Measurements from ENCODE around the gene HASPIN. TPM values are rescaled to one million over a fixed set of nuclear protein-coding genes. Genes with fewer than 3 reads are reported as not detected.

The HASPIN gene
- total and polyA plus RNA-seq, 9 of the 15 experiments (the other 6 are each of a cell fraction or from before 2014, with no cell fraction given): 0.81 to 13.5 (median 9.9) TPM

GRCh38 chr17:3712811-3713463 is 10.8 kb upstream of the HASPIN start (continued):
- TF ChIP-seq, protein P1, sequence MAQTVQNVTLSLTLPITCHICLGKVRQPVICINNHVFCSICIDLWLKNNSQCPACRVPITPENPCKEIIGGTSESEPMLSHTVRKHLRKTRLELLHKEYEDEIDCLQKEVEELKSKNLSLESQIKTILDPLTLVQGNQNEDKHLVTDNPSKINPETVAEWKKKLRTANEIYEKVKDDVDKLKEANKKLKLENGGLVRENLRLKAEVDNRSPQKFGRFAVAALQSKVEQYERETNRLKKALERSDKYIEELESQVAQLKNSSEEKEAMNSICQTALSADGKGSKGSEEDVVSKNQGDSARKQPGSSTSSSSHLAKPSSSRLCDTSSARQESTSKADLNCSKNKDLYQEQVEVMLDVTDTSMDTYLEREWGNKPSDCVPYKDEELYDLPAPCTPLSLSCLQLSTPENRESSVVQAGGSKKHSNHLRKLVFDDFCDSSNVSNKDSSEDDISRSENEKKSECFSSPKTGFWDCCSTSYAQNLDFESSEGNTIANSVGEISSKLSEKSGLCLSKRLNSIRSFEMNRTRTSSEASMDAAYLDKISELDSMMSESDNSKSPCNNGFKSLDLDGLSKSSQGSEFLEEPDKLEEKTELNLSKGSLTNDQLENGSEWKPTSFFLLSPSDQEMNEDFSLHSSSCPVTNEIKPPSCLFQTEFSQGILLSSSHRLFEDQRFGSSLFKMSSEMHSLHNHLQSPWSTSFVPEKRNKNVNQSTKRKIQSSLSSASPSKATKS (CRISPR knock-in tag; IDR thresholded peaks at IDR 0.05): no peak
- TF ChIP-seq HMG20A (CRISPR knock-in tag; conservative IDR thresholded peaks at IDR 0.05) (no peak), STAT5B (CRISPR knock-in tag; IDR thresholded peaks at IDR 0.05) (no peak), TCF7 (IDR thresholded peaks at IDR 0.05; ENCODE audit: borderline replicate concordance) (no peak), ZNF263 (CRISPR knock-in tag; IDR thresholded peaks at IDR 0.05; ENCODE audit: borderline replicate concordance) (no peak), ZKSCAN8 (CRISPR knock-in tag; IDR thresholded peaks at IDR 0.05) (no peak), HMG20B (CRISPR knock-in tag; IDR thresholded peaks at IDR 0.05) (no peak), POLR3G (IDR thresholded peaks at IDR 0.05; ENCODE audit: extremely low read depth, insufficient read length, insufficient replicate concordance) (no peak), MEF2A (IDR thresholded peaks at IDR 0.05; ENCODE audit: control insufficient read depth, low read depth, low read length) (no peak), NUFIP1 (IDR thresholded peaks at IDR 0.05; ENCODE audit: partially characterized antibody) (no peak), HDGF (IDR thresholded peaks at IDR 0.05) (no peak), ETS2 (tag; IDR thresholded peaks at IDR 0.05; ENCODE audit: borderline replicate concordance, poor library complexity, severe bottlenecking) (no peak), ZNF512 (tag; IDR thresholded peaks at IDR 0.05) (no peak), CBFA2T2 (conservative IDR thresholded peaks at IDR 0.05) (peak; percentile 54), ZNF384 (IDR thresholded peaks at IDR 0.05; ENCODE audit: low read depth, low read length) (no peak), UBTF (IDR thresholded peaks at IDR 0.05; ENCODE audit: borderline replicate concordance in 1 of 2, low read depth in 2 of 2, low read length in 2 of 2) (no peak), RFX5 (IDR thresholded peaks at IDR 0.05; ENCODE audit: low read depth, low read length) (no peak), RBM17 (IDR thresholded peaks at IDR 0.05; ENCODE audit: borderline replicate concordance, low read depth, low read length) (no peak), ZNF408 (CRISPR knock-in tag; IDR thresholded peaks at IDR 0.05; ENCODE audit: low read depth) (no peak)
- TF ChIP-seq, protein P2, sequence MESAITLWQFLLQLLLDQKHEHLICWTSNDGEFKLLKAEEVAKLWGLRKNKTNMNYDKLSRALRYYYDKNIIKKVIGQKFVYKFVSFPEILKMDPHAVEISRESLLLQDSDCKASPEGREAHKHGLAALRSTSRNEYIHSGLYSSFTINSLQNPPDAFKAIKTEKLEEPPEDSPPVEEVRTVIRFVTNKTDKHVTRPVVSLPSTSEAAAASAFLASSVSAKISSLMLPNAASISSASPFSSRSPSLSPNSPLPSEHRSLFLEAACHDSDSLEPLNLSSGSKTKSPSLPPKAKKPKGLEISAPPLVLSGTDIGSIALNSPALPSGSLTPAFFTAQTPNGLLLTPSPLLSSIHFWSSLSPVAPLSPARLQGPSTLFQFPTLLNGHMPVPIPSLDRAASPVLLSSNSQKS (CRISPR knock-in tag; IDR thresholded peaks at IDR 0.05): no peak
- TF ChIP-seq, protein P3, sequence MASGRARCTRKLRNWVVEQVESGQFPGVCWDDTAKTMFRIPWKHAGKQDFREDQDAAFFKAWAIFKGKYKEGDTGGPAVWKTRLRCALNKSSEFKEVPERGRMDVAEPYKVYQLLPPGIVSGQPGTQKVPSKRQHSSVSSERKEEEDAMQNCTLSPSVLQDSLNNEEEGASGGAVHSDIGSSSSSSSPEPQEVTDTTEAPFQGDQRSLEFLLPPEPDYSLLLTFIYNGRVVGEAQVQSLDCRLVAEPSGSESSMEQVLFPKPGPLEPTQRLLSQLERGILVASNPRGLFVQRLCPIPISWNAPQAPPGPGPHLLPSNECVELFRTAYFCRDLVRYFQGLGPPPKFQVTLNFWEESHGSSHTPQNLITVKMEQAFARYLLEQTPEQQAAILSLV (tag; IDR thresholded peaks at IDR 0.05): no peak
